ENCODE measurements around the gene SLC46A3. TPM values are rescaled to one million over a fixed set of nuclear protein-coding genes. Genes with fewer than 3 reads are reported as not detected.

Gene SLC46A3
- total RNA-seq, 1 donor from 2014 or later = 13.2 TPM

DNA sequence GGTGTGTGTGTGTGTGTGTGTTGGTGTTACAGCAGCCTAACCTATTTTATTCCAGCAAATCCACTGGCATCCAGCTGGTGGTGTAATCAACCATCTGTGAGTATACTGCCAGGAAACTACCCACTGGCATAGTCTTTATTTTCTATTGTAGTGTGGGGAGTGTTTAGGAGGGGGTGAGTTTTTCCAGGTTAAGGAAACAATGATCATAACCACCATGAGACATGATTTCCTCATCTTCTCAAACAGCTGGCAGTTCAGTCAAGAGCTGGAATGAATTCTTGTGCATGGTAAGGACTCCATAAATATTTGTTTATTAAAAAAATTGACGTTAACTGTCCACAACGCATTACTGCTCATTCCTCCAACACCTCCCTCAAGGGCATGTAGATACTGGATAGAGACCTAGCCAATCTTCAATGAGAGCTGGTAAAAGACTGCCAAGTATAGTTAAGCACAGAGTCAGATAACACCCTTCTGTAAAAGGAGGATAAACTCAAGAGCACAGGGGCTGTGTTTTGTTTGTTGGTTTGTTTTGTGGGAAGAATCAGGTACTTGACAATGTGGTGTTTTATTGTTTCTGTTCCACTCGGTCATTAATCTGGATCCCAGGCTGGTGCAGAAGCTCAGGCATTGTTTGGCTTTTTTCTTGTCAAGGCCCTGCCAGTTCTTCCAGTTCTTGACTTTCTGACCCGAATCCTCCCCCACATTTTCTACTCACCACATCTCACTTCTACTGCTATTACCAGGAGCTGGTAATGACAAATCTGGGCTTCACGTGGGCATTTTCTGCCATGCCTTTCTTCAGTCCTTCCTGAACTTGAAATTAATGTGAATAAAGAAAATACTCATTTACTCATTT lies 31.6 kb upstream of the SLC46A3 start:
- H3K27me3 Mint-ChIP-seq (ENCODE audit: unreplicated experiment) = no peaks in the 10 kb centered on the region
- no peaks in the 10 kb centered on the region for H3K36me3 Mint-ChIP-seq (ENCODE audit: unreplicated experiment)
- no peak overlapping the region for H3K4me3 Mint-ChIP-seq (ENCODE audit: unreplicated experiment)
- peaks cover 65% of the 10 kb centered on the region for H3K4me1 Mint-ChIP-seq (ENCODE audit: unreplicated experiment)
- no peak for TF ChIP-seq CTCF (IDR thresholded peaks at IDR 0.05)
- peak overlapping the region; percentile 37 for H3K27ac Mint-ChIP-seq (ENCODE audit: unreplicated experiment)
- peaks cover 7% of the 10 kb centered on the region for H3K9me3 Mint-ChIP-seq (ENCODE audit: unreplicated experiment)
- DNase-seq (ENCODE audit: extremely low spot score, unreplicated experiment) = peak; percentile 23

GRCh38 chr13:28747851-28748250 lies 29.1 kb upstream of the SLC46A3 start:
- no peak for DNase-seq (ENCODE audit: extremely low spot score, unreplicated experiment)
- Mint-ChIP-seq H3K4me3 (ENCODE audit: unreplicated experiment) (no peak overlapping the region), H3K9me3 (ENCODE audit: unreplicated experiment) (peaks cover 7% of the 10 kb centered on the region), H3K36me3 (ENCODE audit: unreplicated experiment) (no peaks in the 10 kb centered on the region), H3K4me1 (ENCODE audit: unreplicated experiment) (peaks cover 60% of the 10 kb centered on the region), H3K27ac (ENCODE audit: unreplicated experiment) (no peak overlapping the region), H3K27me3 (ENCODE audit: unreplicated experiment) (no peaks in the 10 kb centered on the region)
- TF ChIP-seq CTCF (IDR thresholded peaks at IDR 0.05) = no peak

DNA sequence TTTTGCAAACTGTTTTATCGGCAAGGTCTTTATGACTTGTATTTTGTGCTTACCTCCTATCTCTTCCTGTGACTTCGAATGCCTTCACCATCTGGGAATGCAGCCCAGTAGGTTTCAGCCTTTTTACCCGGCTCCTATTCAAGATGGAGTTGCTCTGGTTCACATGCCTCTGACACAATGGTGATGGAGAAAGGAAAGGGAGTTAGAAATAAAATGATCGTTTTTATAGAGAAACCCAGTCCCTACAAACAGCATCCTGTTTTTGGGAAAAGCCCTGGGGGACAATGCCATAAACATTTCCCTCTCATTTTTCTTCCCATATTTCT lies 27.5 kb upstream of the SLC46A3 start:
- H3K27me3 Mint-ChIP-seq (ENCODE audit: unreplicated experiment) = no peaks in the 10 kb centered on the region
- DNase-seq (ENCODE audit: extremely low spot score, unreplicated experiment) = no peak
- H3K4me3 Mint-ChIP-seq (ENCODE audit: unreplicated experiment) = no peak overlapping the region
- H3K9me3 Mint-ChIP-seq (ENCODE audit: unreplicated experiment) = peaks cover 7% of the 10 kb centered on the region
- H3K4me1 Mint-ChIP-seq (ENCODE audit: unreplicated experiment) = peaks cover 46% of the 10 kb centered on the region
- no peak overlapping the region for H3K27ac Mint-ChIP-seq (ENCODE audit: unreplicated experiment)
- H3K36me3 Mint-ChIP-seq (ENCODE audit: unreplicated experiment) = no peaks in the 10 kb centered on the region
- no peak for TF ChIP-seq CTCF (IDR thresholded peaks at IDR 0.05)

- H3K27ac Mint-ChIP-seq (ENCODE audit: unreplicated experiment) = peak overlapping the region; percentile 70
- no peak for TF ChIP-seq CTCF (IDR thresholded peaks at IDR 0.05)
Measured at GRCh38 chr13:28744656-28745055, 25.9 kb upstream of the SLC46A3 start.

DNA sequence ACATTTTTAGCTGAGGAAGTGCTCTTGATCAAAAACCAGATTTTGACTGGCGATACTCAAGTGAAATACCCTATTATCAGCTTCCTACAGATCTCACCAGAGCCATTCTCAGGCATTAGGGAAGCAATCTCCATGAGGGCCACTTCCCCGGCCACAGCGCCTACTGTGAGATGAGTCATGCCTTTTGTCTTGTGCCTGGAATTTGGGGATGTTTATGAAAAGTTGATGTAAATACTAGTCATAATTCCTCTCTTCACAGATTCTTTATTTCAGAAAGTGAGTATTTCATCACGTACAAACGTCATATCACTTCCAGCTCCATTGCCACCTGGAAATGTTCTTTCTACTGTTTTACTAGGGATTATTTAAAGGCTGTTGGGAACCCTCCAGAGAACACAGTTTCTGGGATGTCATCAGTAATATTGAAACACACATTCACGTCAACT lies 25.3 kb upstream of the SLC46A3 start:
- no peak for TF ChIP-seq CTCF (IDR thresholded peaks at IDR 0.05)
- H3K4me1 Mint-ChIP-seq (ENCODE audit: unreplicated experiment) = peaks cover 33% of the 10 kb centered on the region
- peaks cover under 1% of the 10 kb centered on the region for H3K9me3 Mint-ChIP-seq (ENCODE audit: unreplicated experiment)
- H3K4me3 Mint-ChIP-seq (ENCODE audit: unreplicated experiment) = no peak overlapping the region
- peak overlapping the region; percentile 70 for H3K27ac Mint-ChIP-seq (ENCODE audit: unreplicated experiment)
- no peaks in the 10 kb centered on the region for H3K27me3 Mint-ChIP-seq (ENCODE audit: unreplicated experiment)
- no peaks in the 10 kb centered on the region for H3K36me3 Mint-ChIP-seq (ENCODE audit: unreplicated experiment)
- DNase-seq (ENCODE audit: extremely low spot score, unreplicated experiment) = peak; percentile 36

More at GRCh38 chr13:28744656-28745055, 25.9 kb upstream of the SLC46A3 start:
- Mint-ChIP-seq H3K27me3 (ENCODE audit: unreplicated experiment) (no peaks in the 10 kb centered on the region), H3K9me3 (ENCODE audit: unreplicated experiment) (peaks cover 6% of the 10 kb centered on the region), H3K36me3 (ENCODE audit: unreplicated experiment) (no peaks in the 10 kb centered on the region), H3K4me1 (ENCODE audit: unreplicated experiment) (peaks cover 33% of the 10 kb centered on the region), H3K4me3 (ENCODE audit: unreplicated experiment) (no peak overlapping the region)
- no peak for DNase-seq (ENCODE audit: extremely low spot score, unreplicated experiment)

Measured in osteocyte (in vitro differentiated cells).